ENCODE measurements around the gene RPS5.
A peak's percentile ranks its signal among the peaks of the same experiment; 100 is the strongest.

The RPS5 gene

GRCh38 chr19:58351990-58352755 is 34.9 kb upstream of the RPS5 start:
- no peak for DNase-seq (ENCODE audit: insufficient read length)
- FAIRE-seq, result no peak
- TF ChIP-seq TAF1 (IDR thresholded peaks at IDR 0.05; ENCODE audit: borderline replicate concordance, low read depth, low read length) (no peak), POLR2A (IDR thresholded peaks at IDR 0.05; ENCODE audit: low read depth, low read length) (no peak), POLR2AphosphoS5 (IDR thresholded peaks at IDR 0.05; ENCODE audit: low read depth, low read length) (no peak)

GRCh38 chr19:58352760-58353671 is 34.1 kb upstream of the RPS5 start, which contains the start of gene A1BG:
A1BG (minus strand) TSS chr19:58353492; CDS start chr19:58353437, 55 bp downstream.
- FAIRE-seq (no peak), DNase-seq (ENCODE audit: insufficient read length) (no peak)
- TF ChIP-seq POLR2A (IDR thresholded peaks at IDR 0.05; ENCODE audit: low read depth, low read length) (no peak), TAF1 (IDR thresholded peaks at IDR 0.05; ENCODE audit: borderline replicate concordance, low read depth, low read length) (no peak), POLR2AphosphoS5 (IDR thresholded peaks at IDR 0.05; ENCODE audit: low read depth, low read length) (no peak)

GRCh38 chr19:58353717-58354477 is 33.2 kb upstream of the RPS5 start:
- no peak for FAIRE-seq
- TF ChIP-seq POLR2AphosphoS5 (IDR thresholded peaks at IDR 0.05; ENCODE audit: low read depth, low read length) (no peak), TAF1 (IDR thresholded peaks at IDR 0.05; ENCODE audit: borderline replicate concordance, low read depth, low read length) (no peak), POLR2A (IDR thresholded peaks at IDR 0.05; ENCODE audit: low read depth, low read length) (no peak)
- DNase-seq (ENCODE audit: insufficient read length), result no peak

- TF ChIP-seq POLR2A (IDR thresholded peaks at IDR 0.05; ENCODE audit: low read depth, low read length) (0 out of 2 replicates have a peak, but pooled peaks have one; percentile 40), POLR2AphosphoS5 (IDR thresholded peaks at IDR 0.05; ENCODE audit: low read depth, low read length) (no peak), TAF1 (IDR thresholded peaks at IDR 0.05; ENCODE audit: borderline replicate concordance, low read depth, low read length) (no peak)
- no peak for DNase-seq (ENCODE audit: insufficient read length)
- no peak for FAIRE-seq
These were observed 32.5 kb upstream of the RPS5 start for GRCh38 chr19:58354478-58355030.

- DNase-seq (ENCODE audit: insufficient read length) (no peak), FAIRE-seq (no peak)
- TF ChIP-seq TAF1 (IDR thresholded peaks at IDR 0.05; ENCODE audit: borderline replicate concordance, low read depth, low read length), result no peak
- TF ChIP-seq POLR2A (IDR thresholded peaks at IDR 0.05; ENCODE audit: low read depth, low read length), result no peak
- TF ChIP-seq POLR2AphosphoS5 (IDR thresholded peaks at IDR 0.05; ENCODE audit: low read depth, low read length), result no peak
These were observed 31.8 kb upstream of the RPS5 start for GRCh38 chr19:58355215-58355796.

- FAIRE-seq, result no peak
- no peak for DNase-seq (ENCODE audit: insufficient read length)
- TF ChIP-seq TAF1 (IDR thresholded peaks at IDR 0.05; ENCODE audit: borderline replicate concordance, low read depth, low read length) (no peak), POLR2AphosphoS5 (IDR thresholded peaks at IDR 0.05; ENCODE audit: low read depth, low read length) (no peak), POLR2A (IDR thresholded peaks at IDR 0.05; ENCODE audit: low read depth, low read length) (no peak)
These were observed 30.9 kb upstream of the RPS5 start for GRCh38 chr19:58355908-58356765.

GRCh38 chr19:58356766-58357480 is 30.1 kb upstream of the RPS5 start:
- TF ChIP-seq TAF1 (IDR thresholded peaks at IDR 0.05; ENCODE audit: borderline replicate concordance, low read depth, low read length), result no peak
- TF ChIP-seq POLR2AphosphoS5 (IDR thresholded peaks at IDR 0.05; ENCODE audit: low read depth, low read length), result no peak
- TF ChIP-seq POLR2A (IDR thresholded peaks at IDR 0.05; ENCODE audit: low read depth, low read length), result no peak
- DNase-seq (ENCODE audit: insufficient read length) (no peak), FAIRE-seq (no peak)

- DNase-seq (ENCODE audit: insufficient read length) (no peak), FAIRE-seq (no peak)
- TF ChIP-seq POLR2A (IDR thresholded peaks at IDR 0.05; ENCODE audit: low read depth, low read length) (no peak), TAF1 (IDR thresholded peaks at IDR 0.05; ENCODE audit: borderline replicate concordance, low read depth, low read length) (no peak), POLR2AphosphoS5 (IDR thresholded peaks at IDR 0.05; ENCODE audit: low read depth, low read length) (no peak)
These were observed 29.5 kb upstream of the RPS5 start for GRCh38 chr19:58357481-58358145.

- FAIRE-seq (no peak), DNase-seq (ENCODE audit: insufficient read length) (peak; percentile 67)
These were observed 25.2 kb upstream of the RPS5 start for GRCh38 chr19:58361900-58362271.

More at GRCh38 chr19:58361900-58362271, 25.2 kb upstream of the RPS5 start:
- TF ChIP-seq TAF1 (IDR thresholded peaks at IDR 0.05; ENCODE audit: borderline replicate concordance, low read depth, low read length), result no peak
- TF ChIP-seq POLR2AphosphoS5 (IDR thresholded peaks at IDR 0.05; ENCODE audit: low read depth, low read length), result no peak
- TF ChIP-seq POLR2A (IDR thresholded peaks at IDR 0.05; ENCODE audit: low read depth, low read length), result no peak

All from GM12892 (cell line).